SK-N-SH (cell line): Measurements from ENCODE around the gene KRTAP20-4. TPM values are rescaled to one million over a fixed set of nuclear protein-coding genes. Genes with fewer than 3 reads are reported as not detected.

ENCODE experiments used
- CTCF ChIA-PET: fragments of 300-600, 350-600 bp; formaldehyde crosslinking; extraction: SDS; loops from one replicate; lab custom pipeline; 2021; lab: Yijun Ruan, JAX
- POLR2A ChIA-PET: fragments of 350-600 bp; sonication (Branson Sonifier 250); formaldehyde crosslinking; extraction: SDS; loops from one replicate; lab custom pipeline; 2020; ENCODE audit warnings: antibody characterized with exemption, inconsistent platforms; lab: Yijun Ruan, JAX
- DNase-seq: peaks from one replicate; pipeline ENCODE4 v3.0.0; 2012
- H2AFZ ChIP-seq: fragments of 200-600 bp; sonication (generic); 2 replicates; pipeline ENCODE4 v1.8.1; 2016; ENCODE audit warnings: antibody characterized with exemption, mild to moderate bottlenecking, low read depth
- H3F3A ChIP-seq: fragments of 200-600 bp; sonication (generic); replicated peaks from 2 replicates; pipeline ENCODE3; 2016; ENCODE audit warnings: antibody characterized with exemption, mild to moderate bottlenecking; ENCODE audit not compliant: insufficient read depth
- H3K27ac ChIP-seq, 2 experiments: fragments of 200-500 bp in 1 of 2; fragments of 200-600 bp in 1 of 2; sonication (Bioruptor generic) in 1 of 2; sonication (generic), shearing (Covaris generic) in 1 of 2; 2 replicates each; pipeline versions ENCODE4 v1.5.1 to v1.6.1; 2014 to 2016; ENCODE audit warnings: low read depth in 2 of 2, inconsistent platforms in 1 of 2, low read length in 1 of 2, mild to moderate bottlenecking in 1 of 2, mixed read lengths in 1 of 2
- H3K27me3 ChIP-seq: fragments of 200-600 bp; sonication (generic), shearing (Covaris generic); 2 replicates; pipeline ENCODE4 v1.6.1; 2016; ENCODE audit warnings: mixed run types; ENCODE audit not compliant: insufficient read depth
- H3K36me3 ChIP-seq, 2 experiments: fragments of 200-500 bp in 1 of 2; fragments of 200-600 bp in 1 of 2; sonication (Bioruptor generic) in 1 of 2; sonication (generic) in 1 of 2; replicated peaks in 1 of 2; 2 replicates each; pipeline versions ENCODE3 to v1.5.1; 2014 to 2016; ENCODE audit warnings: low read length in 1 of 2, mild to moderate bottlenecking in 1 of 2; ENCODE audit not compliant: insufficient read depth in 2 of 2, control insufficient read depth in 1 of 2
- H3K4me1 ChIP-seq, 2 experiments: fragments of 200-500 bp in 1 of 2; fragments of 200-600 bp in 1 of 2; sonication (Bioruptor generic) in 1 of 2; sonication (generic), shearing (Covaris generic) in 1 of 2; 2 replicates each; pipeline versions ENCODE4 v1.5.1 to v1.6.1; 2014 to 2016; ENCODE audit warnings: low read depth in 1 of 2, low read length in 1 of 2, mixed run types in 1 of 2; ENCODE audit not compliant: insufficient read depth in 2 of 2, control insufficient read depth in 1 of 2
- H3K4me2 ChIP-seq: fragments of 200-600 bp; sonication (generic), shearing (Covaris generic); 2 replicates; pipeline ENCODE4 v1.6.1; 2017; ENCODE audit warnings: mixed run types
- H3K4me3 ChIP-seq, 2 experiments: fragments of 200-500 bp in 1 of 2; fragments of 200-600 bp in 1 of 2; sonication (Bioruptor generic) in 1 of 2; sonication (generic), shearing (Covaris generic) in 1 of 2; 2 replicates each; pipeline versions ENCODE4 v1.5.1 to v1.8.1; 2014 to 2016; ENCODE audit warnings: low read depth in 2 of 2, inconsistent platforms in 1 of 2, low read length in 1 of 2, mild to moderate bottlenecking in 1 of 2, mixed read lengths in 1 of 2, moderate library complexity in 1 of 2
- H3K79me2 ChIP-seq: fragments of 200-600 bp; sonication (generic); 2 replicates; pipeline ENCODE4 v1.8.1; 2017; ENCODE audit warnings: mild to moderate bottlenecking; ENCODE audit not compliant: insufficient read depth
- H3K9ac ChIP-seq: fragments of 200-600 bp; sonication (generic); 2 replicates; pipeline ENCODE4 v1.6.1; 2017; ENCODE audit warnings: mixed run types
- H3K9me2 ChIP-seq: fragments of 200-600 bp; sonication (generic); 2 replicates; pipeline ENCODE4 v1.6.1; 2017; ENCODE audit warnings: mixed run types
- H3K9me3 ChIP-seq: fragments of 200-600 bp; sonication (generic); 2 replicates; pipeline ENCODE4 v1.6.1; 2017; ENCODE audit warnings: mixed run types, mild to moderate bottlenecking, moderate library complexity
- H4K20me1 ChIP-seq: fragments of 200-600 bp; sonication (generic); 2 replicates; pipeline ENCODE4 v1.6.1; 2017; ENCODE audit warnings: mild to moderate bottlenecking, mixed run types; ENCODE audit not compliant: insufficient read depth
- ELF1 ChIP-seq: IDR thresholded peaks from 2 replicates; pipeline ENCODE4 v1.4.0; 2012
- EZH2phosphoT487 ChIP-seq: fragments of 200-600 bp; sonication (generic); IDR thresholded peaks from 2 replicates; pipeline ENCODE4 v1.6.1; 2017; ENCODE audit warnings: low read depth, mixed run types, mild to moderate bottlenecking, antibody characterized with exemption, moderate library complexity, borderline replicate concordance
- FOXM1 ChIP-seq: IDR thresholded peaks from 2 replicates; pipeline ENCODE4 v1.4.0; 2012; ENCODE audit warnings: low read depth, mild to moderate bottlenecking
- GABPA ChIP-seq: IDR thresholded peaks from 2 replicates; pipeline ENCODE4 v1.4.0; 2012; ENCODE audit warnings: low read depth, mild to moderate bottlenecking
- JUND ChIP-seq: IDR thresholded peaks from 2 replicates; pipeline ENCODE4 v1.4.0; 2012
- MAX ChIP-seq: IDR thresholded peaks from 2 replicates; pipeline ENCODE4 v1.4.0; 2012; ENCODE audit warnings: low read depth
- MEF2A ChIP-seq: IDR thresholded peaks from 2 replicates; pipeline ENCODE4 v1.4.0; 2012; ENCODE audit warnings: low read depth, borderline replicate concordance
- MXI1 ChIP-seq: IDR thresholded peaks from 2 replicates; pipeline ENCODE4 v1.6.1; 2012; ENCODE audit warnings: mild to moderate bottlenecking, low read depth, low read length, improper control_type of control experiment
- PBX3 ChIP-seq: IDR thresholded peaks from 2 replicates; pipeline ENCODE4; 2012
- POLR2AphosphoS5 ChIP-seq: IDR thresholded peaks from 2 replicates; pipeline ENCODE4 v1.6.1; 2012; ENCODE audit warnings: low read depth, low read length
- RAD21 ChIP-seq: IDR thresholded peaks from 2 replicates; pipeline ENCODE4 v1.6.1; 2012; ENCODE audit warnings: mild to moderate bottlenecking, low read length
- RCOR1 ChIP-seq: fragments of 150-350 bp; IDR thresholded peaks from 2 replicates; pipeline ENCODE4 v1.6.1; 2017; ENCODE audit warnings: antibody characterized with exemption, low read length
- REST ChIP-seq: IDR thresholded peaks from 2 replicates; pipeline ENCODE4 v1.6.1; 2012; ENCODE audit warnings: mild to moderate bottlenecking, low read depth, low read length, moderate library complexity
- RFX5 ChIP-seq: IDR thresholded peaks from 2 replicates; pipeline ENCODE4 v1.6.1; 2012; ENCODE audit warnings: mild to moderate bottlenecking, improper control_type of control experiment, low read length
- RXRA ChIP-seq: IDR thresholded peaks from 2 replicates; pipeline ENCODE4 v1.4.0; 2012; ENCODE audit warnings: low read depth, mild to moderate bottlenecking, borderline replicate concordance
- SIN3A ChIP-seq: IDR thresholded peaks from 2 replicates; pipeline ENCODE4 v1.6.1; 2012; ENCODE audit warnings: low read depth, mild to moderate bottlenecking, low read length, moderate library complexity, borderline replicate concordance
- SMC3 ChIP-seq: IDR thresholded peaks from 2 replicates; pipeline ENCODE4 v1.6.1; 2012; ENCODE audit warnings: low read depth, low read length, improper control_type of control experiment
- TAF1 ChIP-seq: IDR thresholded peaks from 2 replicates; pipeline ENCODE4 v1.6.1; 2012; ENCODE audit warnings: low read depth, mild to moderate bottlenecking, low read length, moderate library complexity, borderline replicate concordance
- TCF12 ChIP-seq: IDR thresholded peaks from 2 replicates; pipeline ENCODE4 v1.4.0; 2012
- TEAD4 ChIP-seq: IDR thresholded peaks from 2 replicates; pipeline ENCODE4 v1.4.0; 2012; ENCODE audit warnings: mild to moderate bottlenecking, borderline replicate concordance; ENCODE audit not compliant: insufficient read depth
- YY1 ChIP-seq: IDR thresholded peaks from 2 replicates; pipeline ENCODE4 v1.4.0; 2012; ENCODE audit warnings: low read depth, mild to moderate bottlenecking
- WGBS: methylation state at CpG from one replicate; pipeline ENCODE4 v1.1.6; 2017; ENCODE audit warnings: low lambda C conversion rate; 5-methylcytosine and 5-hydroxymethylcytosine counted together
- polyA plus RNA-seq, 3 experiments: library from polyadenylated mRNA; depleted of rRNA; stranded (reverse); fragments of >200 nt; gene quantifications; 2 replicates each; pipeline ENCODE4 v1.2.3, GENCODE V29; 2012

The KRTAP20-4 gene
- polyA plus RNA-seq, 1 of the 3 experiments (the other 2 are of a cell fraction) = not detected

- 0% methylated on average over 1 of the region's 1 CpG for WGBS
- Histone ChIP-seq H3K79me2 (no peaks in the 10 kb centered on the region), H2AFZ (no peak within 1 kb of the TSS), H3K9me2 (no peaks in the 10 kb centered on the region), H3K27me3 (no peaks in the 10 kb centered on the region; the same call in 1 of the 2 replicates), H3K4me2 (no peak within 1 kb of the TSS), H3K9ac (no peak within 1 kb of the TSS)
- TF ChIP-seq TCF12 (no peak), GABPA (no peak), MXI1 (no peak), MEF2A (no peak), JUND (no peak), PBX3 (no peak), FOXM1 (no peak), RAD21 (no peak), TAF1 (no peak), RXRA (no peak), REST (no peak), POLR2AphosphoS5 (no peak), RFX5 (no peak), ELF1 (no peak), MAX (no peak), SIN3A (no peak)
- TF ChIP-seq, all 33 proteins: peak for 0
- CTCF ChIA-PET = no interaction called here
- no peaks in the 10 kb centered on the region for H3K9me3 ChIP-seq
- H4K20me1 ChIP-seq = no peaks in the 10 kb centered on the region
- no peak for DNase-seq
- no peak within 1 kb of the TSS for H3K27ac ChIP-seq
- no peak within 1 kb of the TSS for H3K4me3 ChIP-seq
- no peaks in the 10 kb centered on the region for H3K36me3 ChIP-seq
- POLR2A ChIA-PET = no interaction called here
- H3F3A ChIP-seq = no peaks in the 10 kb centered on the region
- no peaks in the 10 kb centered on the region for H3K4me1 ChIP-seq
These were observed 14.5 kb downstream of the KRTAP20-4 start, which contains the start of gene KRTAP20-2 for GRCh38 chr21:30634906-30635305. KRTAP20-2 (plus strand) TSS chr21:30635206; CDS start chr21:30635264, 58 bp downstream.

DNA sequence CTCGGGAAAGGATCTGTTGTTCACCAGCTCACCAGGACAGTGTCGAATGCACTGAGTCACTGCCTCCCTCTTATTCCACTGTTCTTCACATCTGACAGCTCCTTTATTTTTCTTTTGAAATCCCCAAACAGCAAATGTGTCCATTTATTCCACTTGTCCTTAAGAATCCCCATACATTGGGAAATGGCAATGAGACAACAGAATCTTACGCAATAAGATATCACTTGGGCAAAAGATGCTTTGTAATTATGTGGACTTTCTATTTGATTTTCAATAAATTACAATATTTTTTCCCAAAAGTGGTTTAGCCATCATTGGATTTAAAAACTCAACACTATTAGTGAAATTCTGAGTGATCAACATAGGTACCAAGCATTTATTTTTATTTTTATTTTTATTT lies 18.3 kb downstream of the KRTAP20-4 start:
- POLR2A ChIA-PET = no interaction called here
- DNase-seq = no peak
- CTCF ChIA-PET = no interaction called here
- no peak for TF ChIP-seq TEAD4
- no peak for TF ChIP-seq YY1
- no peak for TF ChIP-seq REST
- TF ChIP-seq PBX3 = no peak
- no peak for TF ChIP-seq MXI1
- no peak for TF ChIP-seq SMC3
- no peak for TF ChIP-seq RCOR1
- no peak for TF ChIP-seq EZH2phosphoT487

More for the DNA sequence above, 18.3 kb downstream of the KRTAP20-4 start:
- Histone ChIP-seq H3K4me2 (no peak overlapping the region), H3K4me3 (no peak overlapping the region), H3F3A (no peaks in the 10 kb centered on the region), H3K4me1 (no peaks in the 10 kb centered on the region), H3K9ac (no peak overlapping the region), H3K36me3 (no peaks in the 10 kb centered on the region), H2AFZ (no peak overlapping the region), H3K27me3 (no peaks in the 10 kb centered on the region; the same call in 1 of the 2 replicates), H3K9me3 (no peaks in the 10 kb centered on the region), H4K20me1 (no peaks in the 10 kb centered on the region), H3K79me2 (no peaks in the 10 kb centered on the region), H3K27ac (no peak overlapping the region), H3K9me2 (no peaks in the 10 kb centered on the region)
- WGBS = 13% methylated on average over 3 of the region's 3 CpGs
